ENCODE results near the gene ACER2. TPM values are rescaled to one million over a fixed set of nuclear protein-coding genes. Genes with fewer than 3 reads are reported as not detected.

Gene ACER2
- polyA plus RNA-seq, 1 donor (not counting 4 experiments of a cell fraction or from before 2014, with no cell fraction given), result 4.2 TPM

DNA sequence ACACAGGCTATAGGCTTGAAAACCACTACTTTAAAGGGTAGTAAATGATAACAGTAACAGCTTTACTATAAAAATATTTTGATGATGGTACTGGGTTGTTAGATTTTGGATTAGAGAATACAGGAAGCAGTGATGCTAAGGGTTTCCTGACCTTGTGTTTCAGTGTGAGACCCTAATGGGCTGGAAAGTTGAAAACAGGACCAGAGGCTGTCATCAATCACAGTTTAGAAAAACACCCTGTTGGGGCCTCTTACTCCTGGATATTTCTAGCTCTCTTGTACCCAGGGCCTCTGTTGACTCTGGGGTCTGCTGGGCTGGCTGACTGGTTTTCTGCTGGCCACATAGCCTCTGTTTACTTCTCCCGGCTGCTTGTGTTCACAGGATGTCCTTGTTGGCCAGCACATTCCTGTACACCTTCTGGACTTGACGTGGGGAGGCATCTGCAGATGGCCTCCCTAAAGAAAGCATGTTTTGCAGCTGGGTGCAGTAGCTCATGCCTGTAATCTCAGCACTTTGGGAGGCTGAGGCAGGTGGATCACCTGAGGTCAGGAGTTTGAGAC, 21.5 kb downstream of the ACER2 start:
- Histone ChIP-seq H4K20me1 (ENCODE audit: control insufficient read depth, extremely low read depth, insufficient read depth, low read length) (no peaks in the 10 kb centered on the region), H3K9ac (ENCODE audit: control insufficient read depth, extremely low read depth, insufficient read depth, low read length) (no peak overlapping the region), H3K36me3 (ENCODE audit: control insufficient read depth in 2 of 2, extremely low read depth in 1 of 2, insufficient read depth in 2 of 2, low read length in 2 of 2) (no peaks in the 10 kb centered on the region), H3K27ac (ENCODE audit: control insufficient read depth, insufficient read depth, low read length) (no peak overlapping the region), H2AFZ (ENCODE audit: control insufficient read depth, low read length) (no peak overlapping the region), H3K4me2 (ENCODE audit: control insufficient read depth, extremely low read depth, insufficient read depth, low read depth, low read length) (no peak overlapping the region), H3K4me3 (ENCODE audit: control insufficient read depth in 2 of 3, extremely low read depth in 1 of 3, insufficient read depth in 2 of 3, low read depth in 1 of 3, low read length in 3 of 3) (no peak overlapping the region), H3K9me1 (ENCODE audit: control insufficient read depth, extremely low read depth, insufficient read depth, low read length) (no peaks in the 10 kb centered on the region), H3K4me1 (ENCODE audit: control insufficient read depth, extremely low read depth, insufficient read depth, low read length) (no peaks in the 10 kb centered on the region), H3K27me3 (ENCODE audit: control insufficient read depth, extremely low read depth, insufficient read depth, low read length) (no peaks in the 10 kb centered on the region), H3K79me2 (ENCODE audit: control insufficient read depth, insufficient read depth, low read length) (no peaks in the 10 kb centered on the region), H3K9me3 (ENCODE audit: control insufficient read depth, low read depth, low read length) (no peaks in the 10 kb centered on the region)
- FAIRE-seq (no peak), DNase-seq (ENCODE audit: low read depth, low spot score) (no peak)
- TF ChIP-seq EZH2 (IDR thresholded peaks at IDR 0.05; ENCODE audit: low read length), result no peak
- TF ChIP-seq, protein P1, sequence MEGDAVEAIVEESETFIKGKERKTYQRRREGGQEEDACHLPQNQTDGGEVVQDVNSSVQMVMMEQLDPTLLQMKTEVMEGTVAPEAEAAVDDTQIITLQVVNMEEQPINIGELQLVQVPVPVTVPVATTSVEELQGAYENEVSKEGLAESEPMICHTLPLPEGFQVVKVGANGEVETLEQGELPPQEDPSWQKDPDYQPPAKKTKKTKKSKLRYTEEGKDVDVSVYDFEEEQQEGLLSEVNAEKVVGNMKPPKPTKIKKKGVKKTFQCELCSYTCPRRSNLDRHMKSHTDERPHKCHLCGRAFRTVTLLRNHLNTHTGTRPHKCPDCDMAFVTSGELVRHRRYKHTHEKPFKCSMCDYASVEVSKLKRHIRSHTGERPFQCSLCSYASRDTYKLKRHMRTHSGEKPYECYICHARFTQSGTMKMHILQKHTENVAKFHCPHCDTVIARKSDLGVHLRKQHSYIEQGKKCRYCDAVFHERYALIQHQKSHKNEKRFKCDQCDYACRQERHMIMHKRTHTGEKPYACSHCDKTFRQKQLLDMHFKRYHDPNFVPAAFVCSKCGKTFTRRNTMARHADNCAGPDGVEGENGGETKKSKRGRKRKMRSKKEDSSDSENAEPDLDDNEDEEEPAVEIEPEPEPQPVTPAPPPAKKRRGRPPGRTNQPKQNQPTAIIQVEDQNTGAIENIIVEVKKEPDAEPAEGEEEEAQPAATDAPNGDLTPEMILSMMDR (optimal IDR thresholded peaks at IDR 0.05 in 1 of 3, IDR thresholded peaks at IDR 0.05 in 1 of 3, conservative IDR thresholded peaks at IDR 0.05 in 1 of 3; ENCODE audit: extremely low read depth in 1 of 3, insufficient read depth in 2 of 3, low read length in 3 of 3), result no peak
- dilution Hi-C loops (cut with MboI; ENCODE audit: extremely low pct_ligation_motif_present, low sequenced_read_pairs), result no loop called here

DNA sequence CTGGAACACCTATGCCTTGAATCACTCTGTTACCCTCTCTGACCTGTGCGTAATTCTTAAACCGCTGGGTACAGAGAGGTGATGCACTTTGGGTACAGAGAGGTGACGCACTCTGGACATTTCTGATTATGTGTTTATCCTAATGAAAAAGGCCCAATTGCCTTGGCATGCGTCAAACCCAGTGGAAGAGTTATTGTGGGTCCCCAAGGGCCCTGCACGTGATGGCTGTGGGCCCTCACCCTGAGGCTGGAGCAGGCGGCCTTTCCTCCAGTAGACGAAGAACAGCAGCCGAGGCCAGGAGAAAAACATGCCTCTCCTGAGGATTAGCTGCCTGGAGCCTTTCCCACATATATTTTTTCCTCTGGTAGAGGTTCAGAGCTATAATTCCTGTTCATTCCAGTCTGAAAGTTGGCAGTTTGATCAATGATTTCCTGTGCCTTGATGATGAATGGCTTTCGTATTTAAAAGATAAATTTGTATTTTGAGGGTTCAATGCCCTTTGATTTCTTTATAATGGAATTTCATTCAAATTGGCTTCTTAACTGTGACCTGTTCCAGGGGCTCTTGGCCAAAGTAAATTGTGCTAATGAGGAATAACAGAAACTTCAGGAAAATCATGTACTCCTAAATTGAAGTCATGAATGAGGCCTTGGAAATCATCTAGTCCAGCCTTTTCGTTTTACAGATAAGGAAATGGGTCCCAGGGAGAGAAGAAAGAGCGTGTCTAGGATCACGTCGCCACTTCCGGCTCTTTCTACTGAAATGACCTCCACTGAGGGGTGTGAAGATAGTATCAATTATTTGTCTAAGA, 22.8 kb downstream of the ACER2 start:
- Histone ChIP-seq H3K36me3 (ENCODE audit: control insufficient read depth in 2 of 2, extremely low read depth in 1 of 2, insufficient read depth in 2 of 2, low read length in 2 of 2) (no peaks in the 10 kb centered on the region), H2AFZ (ENCODE audit: control insufficient read depth, low read length) (no peak overlapping the region), H3K4me3 (ENCODE audit: control insufficient read depth in 2 of 3, extremely low read depth in 1 of 3, insufficient read depth in 2 of 3, low read depth in 1 of 3, low read length in 3 of 3) (no peak overlapping the region), H3K79me2 (ENCODE audit: control insufficient read depth, insufficient read depth, low read length) (no peaks in the 10 kb centered on the region), H3K27ac (ENCODE audit: control insufficient read depth, insufficient read depth, low read length) (no peak overlapping the region), H3K4me2 (ENCODE audit: control insufficient read depth, extremely low read depth, insufficient read depth, low read depth, low read length) (no peak overlapping the region), H3K4me1 (ENCODE audit: control insufficient read depth, extremely low read depth, insufficient read depth, low read length) (no peaks in the 10 kb centered on the region), H3K9me3 (ENCODE audit: control insufficient read depth, low read depth, low read length) (no peaks in the 10 kb centered on the region), H3K9me1 (ENCODE audit: control insufficient read depth, extremely low read depth, insufficient read depth, low read length) (no peaks in the 10 kb centered on the region), H4K20me1 (ENCODE audit: control insufficient read depth, extremely low read depth, insufficient read depth, low read length) (no peaks in the 10 kb centered on the region), H3K27me3 (ENCODE audit: control insufficient read depth, extremely low read depth, insufficient read depth, low read length) (no peaks in the 10 kb centered on the region), H3K9ac (ENCODE audit: control insufficient read depth, extremely low read depth, insufficient read depth, low read length) (no peak overlapping the region)
- dilution Hi-C loops (cut with MboI; ENCODE audit: extremely low pct_ligation_motif_present, low sequenced_read_pairs), result no loop called here
- TF ChIP-seq EZH2 (IDR thresholded peaks at IDR 0.05; ENCODE audit: low read length), result no peak
- TF ChIP-seq, protein P1 (optimal IDR thresholded peaks at IDR 0.05 in 1 of 3, IDR thresholded peaks at IDR 0.05 in 1 of 3, conservative IDR thresholded peaks at IDR 0.05 in 1 of 3; ENCODE audit: extremely low read depth in 1 of 3, insufficient read depth in 2 of 3, low read length in 3 of 3), result no peak
- no peak for DNase-seq (ENCODE audit: low read depth, low spot score)
- no peak for FAIRE-seq

Data from keratinocyte (primary cell).